Testis (tissue), 2 donors: Measurements from ENCODE around the gene COX6B2.

Source experiments
- CTCF ChIP-seq, 3 experiments: fragments of 450-650 bp in 2 of 3; fragments of 200-600 bp in 1 of 3; sonication (generic) in 1 of 3; IDR thresholded peaks; one replicate each; pipeline ENCODE4 v1.5.1; 2016 to 2019; ENCODE audit warnings: antibody characterized with exemption in 3 of 3, mild to moderate bottlenecking in 2 of 3, moderate library complexity in 1 of 3
- POLR2A ChIP-seq: fragments of 450-650 bp; IDR thresholded peaks from one replicate; pipeline ENCODE4 v1.6.1; 2017; ENCODE audit warnings: antibody characterized with exemption, mild to moderate bottlenecking, moderate library complexity

DNA sequence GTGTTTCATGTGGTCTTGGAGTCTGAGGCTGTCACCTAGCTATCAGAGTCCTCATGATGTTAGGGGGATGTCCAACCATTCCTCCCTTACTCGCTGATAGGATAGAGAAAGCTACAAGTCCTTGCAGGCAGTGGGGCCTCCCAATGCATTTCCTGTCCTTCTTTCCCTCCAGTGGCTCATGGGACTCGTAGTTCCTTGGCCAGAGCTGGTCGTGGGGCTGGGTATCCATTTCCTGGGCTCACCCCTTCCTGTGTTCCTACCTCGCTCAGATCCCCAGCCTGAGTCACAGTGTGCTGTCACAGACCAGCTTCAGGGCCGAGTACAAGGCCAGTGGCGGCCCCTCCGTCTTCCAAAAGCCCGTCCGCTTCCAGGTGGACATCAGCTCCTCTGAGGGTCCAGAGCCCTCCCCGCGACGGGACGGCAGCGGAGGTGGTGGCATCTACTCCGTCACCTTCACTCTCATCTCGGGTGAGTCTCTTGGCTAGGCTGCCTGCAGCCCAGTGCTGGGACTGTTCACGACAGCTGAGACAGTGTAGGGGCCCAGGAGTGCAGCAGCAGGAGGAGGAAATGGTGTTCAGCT lies 48.4 kb downstream of the COX6B2 start:
- TF ChIP-seq CTCF (IDR thresholded peaks at IDR 0.05) (no peak), POLR2A (no peak)
